C4-2B (cell line): ENCODE data around the gene CCSER1.

Experiments used
- ZFX ChIP-seq: fragments of 450-650 bp; IDR thresholded peaks from 2 replicates; pipeline ENCODE4 v1.6.1; 2017
- TF ChIP-seq, protein P1 (sequence below): fragments of 450-650 bp; conservative IDR thresholded peaks from 2 replicates; pipeline ENCODE4 v1.5.1; 2017; ENCODE audit warnings: mild to moderate bottlenecking

DNA sequence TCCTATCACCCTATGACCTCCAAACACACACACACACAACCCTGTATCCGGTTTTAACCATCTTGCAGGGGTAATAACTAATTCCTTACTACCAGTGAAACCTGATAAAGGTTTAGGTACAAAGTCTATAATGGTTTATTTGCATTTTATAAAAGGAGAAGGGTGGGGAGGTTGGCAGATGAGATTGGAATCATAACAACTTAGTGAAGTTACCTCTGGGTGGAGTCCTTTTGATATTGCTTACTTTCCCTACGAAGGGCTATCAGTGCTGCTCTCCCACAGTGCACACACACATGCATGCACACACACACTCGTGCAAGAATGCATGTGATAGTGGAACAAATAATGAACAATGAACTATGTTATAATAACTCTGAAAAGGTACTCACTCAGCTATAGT lies 56.1 kb downstream of the CCSER1 start:
- TF ChIP-seq, protein P1, sequence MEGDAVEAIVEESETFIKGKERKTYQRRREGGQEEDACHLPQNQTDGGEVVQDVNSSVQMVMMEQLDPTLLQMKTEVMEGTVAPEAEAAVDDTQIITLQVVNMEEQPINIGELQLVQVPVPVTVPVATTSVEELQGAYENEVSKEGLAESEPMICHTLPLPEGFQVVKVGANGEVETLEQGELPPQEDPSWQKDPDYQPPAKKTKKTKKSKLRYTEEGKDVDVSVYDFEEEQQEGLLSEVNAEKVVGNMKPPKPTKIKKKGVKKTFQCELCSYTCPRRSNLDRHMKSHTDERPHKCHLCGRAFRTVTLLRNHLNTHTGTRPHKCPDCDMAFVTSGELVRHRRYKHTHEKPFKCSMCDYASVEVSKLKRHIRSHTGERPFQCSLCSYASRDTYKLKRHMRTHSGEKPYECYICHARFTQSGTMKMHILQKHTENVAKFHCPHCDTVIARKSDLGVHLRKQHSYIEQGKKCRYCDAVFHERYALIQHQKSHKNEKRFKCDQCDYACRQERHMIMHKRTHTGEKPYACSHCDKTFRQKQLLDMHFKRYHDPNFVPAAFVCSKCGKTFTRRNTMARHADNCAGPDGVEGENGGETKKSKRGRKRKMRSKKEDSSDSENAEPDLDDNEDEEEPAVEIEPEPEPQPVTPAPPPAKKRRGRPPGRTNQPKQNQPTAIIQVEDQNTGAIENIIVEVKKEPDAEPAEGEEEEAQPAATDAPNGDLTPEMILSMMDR: no peak
- TF ChIP-seq ZFX: no peak
